ENCODE data around the gene TEDC1.

The TEDC1 gene

DNA sequence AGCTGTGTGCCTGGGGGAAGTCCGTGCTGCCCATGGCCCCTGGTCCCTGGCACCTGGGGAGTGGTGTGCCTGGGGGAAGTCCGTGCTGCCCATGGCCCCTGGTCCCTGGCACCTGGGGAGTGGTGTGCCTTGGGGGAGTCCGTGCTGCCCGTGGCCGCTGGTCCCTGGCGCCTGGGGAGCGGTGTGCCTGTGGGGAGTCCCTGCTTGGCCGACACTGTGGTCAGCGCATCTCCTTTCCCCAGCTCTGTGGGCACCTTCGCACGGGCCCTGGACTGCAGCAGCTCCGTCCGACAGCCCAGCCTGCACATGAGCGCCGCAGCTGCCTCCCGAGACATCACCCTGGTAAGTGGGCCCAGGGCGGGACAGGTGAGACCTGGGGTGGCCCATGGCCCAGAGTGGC, 30.9 kb upstream of the TEDC1 start:
- TF ChIP-seq CTCF (IDR thresholded peaks at IDR 0.05; ENCODE audit: extremely low read depth, missing control alignments), result no peak
- DNase-seq (ENCODE audit: low spot score), result no peak

DNA sequence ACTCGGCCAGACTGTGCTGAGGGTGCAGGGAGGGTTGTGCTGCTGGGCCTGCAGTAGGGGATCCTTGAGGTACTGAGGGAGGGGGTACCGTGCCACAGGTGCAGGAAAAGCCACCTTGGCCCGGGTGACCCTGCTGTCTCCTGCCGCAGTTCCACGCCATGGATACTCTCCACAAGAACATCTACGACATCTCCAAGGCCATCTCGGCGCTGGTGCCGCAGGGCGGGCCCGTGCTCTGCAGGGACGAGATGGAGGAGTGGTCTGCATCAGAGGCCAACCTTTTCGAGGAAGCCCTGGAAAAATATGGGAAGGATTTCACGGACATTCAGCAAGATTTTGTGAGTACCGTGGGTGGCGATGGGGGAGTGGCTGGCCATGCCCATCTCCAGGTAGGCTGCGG, 30.4 kb upstream of the TEDC1 start:
- TF ChIP-seq CTCF (IDR thresholded peaks at IDR 0.05; ENCODE audit: extremely low read depth, missing control alignments), result no peak
- DNase-seq (ENCODE audit: low spot score), result no peak

DNA sequence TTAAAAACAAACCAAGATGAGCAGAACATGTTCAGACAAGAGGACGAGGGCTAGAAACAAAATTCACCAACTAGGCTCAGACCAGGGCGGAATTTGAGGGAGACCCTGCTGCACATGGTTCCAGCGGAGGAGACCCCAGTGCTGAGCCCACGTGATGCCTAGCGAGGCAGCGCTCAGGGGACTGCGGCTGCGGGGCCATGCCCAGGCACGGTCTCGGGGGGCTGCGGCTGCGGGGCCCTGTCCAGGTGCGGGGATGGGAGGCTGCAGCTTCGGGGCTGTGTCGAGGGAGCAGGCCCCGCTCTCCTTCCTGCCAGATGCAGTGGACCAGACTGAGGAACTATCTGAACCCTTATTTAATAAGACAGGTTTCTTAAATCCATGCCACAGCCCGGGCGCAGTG, 29.1 kb upstream of the TEDC1 start:
- DNase-seq (ENCODE audit: low spot score), result no peak
- no peak for TF ChIP-seq CTCF (IDR thresholded peaks at IDR 0.05; ENCODE audit: extremely low read depth, missing control alignments)

DNA sequence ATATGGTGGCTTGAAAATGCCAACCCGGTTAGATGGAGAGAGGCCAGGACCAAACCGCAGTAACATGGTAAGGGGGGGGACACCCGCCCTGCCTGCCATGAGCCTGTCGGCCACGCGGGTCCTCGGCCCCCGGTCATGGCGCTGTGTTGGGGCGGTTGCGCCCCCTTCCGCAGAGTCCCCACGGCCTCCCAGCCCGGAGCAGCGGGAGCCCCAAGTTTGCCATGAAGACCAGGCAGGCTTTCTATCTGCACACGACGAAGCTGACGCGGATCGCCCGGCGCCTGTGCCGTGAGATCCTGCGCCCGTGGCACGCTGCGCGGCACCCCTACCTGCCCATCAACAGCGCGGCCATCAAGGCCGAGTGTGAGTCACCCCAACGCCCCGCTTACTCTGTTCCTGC, 26.5 kb upstream of the TEDC1 start:
- no peak for TF ChIP-seq CTCF (IDR thresholded peaks at IDR 0.05; ENCODE audit: extremely low read depth, missing control alignments)
- DNase-seq (ENCODE audit: low spot score), result no peak

GRCh38 chr14:105465209-105466031, 25.6 kb upstream of the TEDC1 start:
- DNase-seq (ENCODE audit: low spot score), result no peak
- no peak for TF ChIP-seq CTCF (IDR thresholded peaks at IDR 0.05; ENCODE audit: extremely low read depth, missing control alignments)

GRCh38 chr14:105466531-105467248, 24.4 kb upstream of the TEDC1 start:
- DNase-seq (ENCODE audit: low spot score), result no peak
- no peak for TF ChIP-seq CTCF (IDR thresholded peaks at IDR 0.05; ENCODE audit: extremely low read depth, missing control alignments)

DNA sequence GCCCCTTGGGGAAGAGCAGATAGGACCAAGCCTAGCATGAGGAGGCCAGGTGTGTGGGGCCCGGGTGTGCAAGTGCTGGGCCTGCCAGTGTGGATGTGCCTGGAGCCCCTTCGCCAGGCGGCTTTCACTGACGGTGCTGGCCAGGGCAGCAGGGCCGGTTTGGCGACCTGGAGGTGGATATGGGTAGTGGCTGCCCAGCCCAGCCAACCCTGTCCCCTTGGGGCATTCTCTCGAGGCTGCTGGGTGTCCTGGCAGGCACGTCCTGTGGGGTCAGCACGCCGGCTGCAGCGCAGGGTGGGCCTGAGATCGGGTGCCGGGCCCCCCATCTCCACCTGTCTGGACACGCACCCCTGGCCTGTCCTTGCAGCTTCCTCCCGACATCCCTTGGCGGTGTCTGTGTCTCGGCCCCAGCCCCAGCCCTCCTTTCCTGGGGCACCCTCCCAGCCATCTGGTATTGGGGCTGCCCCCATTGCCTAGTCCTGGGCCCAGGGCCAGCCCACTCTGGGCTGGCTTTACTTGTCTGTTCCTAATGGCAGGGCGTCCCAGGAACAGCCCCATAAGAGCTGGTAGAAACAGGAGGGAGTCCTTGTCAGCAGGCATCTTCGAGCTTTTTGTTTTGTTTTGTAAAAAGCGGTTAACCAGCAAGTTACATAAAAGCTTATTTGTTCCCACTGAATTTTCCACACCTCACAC, 23.7 kb upstream of the TEDC1 start:
- TF ChIP-seq CTCF (IDR thresholded peaks at IDR 0.05; ENCODE audit: extremely low read depth, missing control alignments), result no peak
- DNase-seq (ENCODE audit: low spot score), result no peak

Data from GM20000 (cell line).